Measurements from ENCODE around the gene SLC27A5.

SLC27A5 gene

DNA sequence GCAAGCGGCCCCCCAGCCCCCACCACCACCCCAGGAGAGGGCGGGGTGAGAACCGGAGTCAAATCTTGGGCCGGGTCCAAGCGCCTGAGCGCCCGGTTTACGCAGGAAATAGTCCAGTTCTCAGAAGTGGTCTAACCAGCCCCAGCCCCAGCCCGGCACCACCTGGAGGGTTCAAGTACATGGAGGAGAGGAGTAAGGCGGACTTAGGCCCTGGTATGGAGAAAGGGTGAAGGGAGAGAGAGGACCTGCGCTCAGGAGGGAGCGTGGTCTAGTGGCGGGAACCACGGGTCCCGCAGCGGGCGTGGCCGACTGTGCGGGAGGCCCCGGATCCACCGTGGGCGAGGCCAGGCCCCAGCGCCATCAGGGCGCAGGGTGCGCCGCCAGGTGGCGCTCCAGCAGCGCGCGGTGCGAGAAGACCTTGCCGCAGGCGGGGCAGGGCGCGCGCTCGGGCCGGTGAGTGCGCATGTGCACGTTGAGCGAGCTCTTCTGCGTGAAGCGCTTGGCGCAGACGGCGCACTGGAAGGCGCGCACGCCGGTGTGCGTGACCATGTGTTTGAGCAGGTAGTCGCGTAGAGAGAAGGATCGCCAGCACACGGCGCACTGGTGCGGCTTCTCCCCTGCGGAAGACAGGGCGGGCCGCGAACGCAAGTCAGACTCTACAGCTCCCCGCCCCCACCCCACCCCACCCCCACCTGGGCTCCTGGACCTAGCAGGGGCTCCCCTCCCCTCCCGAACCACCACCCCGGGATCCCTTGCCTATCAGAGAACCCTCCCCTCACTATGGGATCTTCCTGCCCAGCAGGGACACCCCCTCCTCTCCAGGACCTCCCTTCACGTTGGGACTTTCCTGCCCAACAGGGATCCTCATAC is 2.1 kb upstream of the SLC27A5 start:
- no peak overlapping the region for H3K27ac ChIP-seq (ENCODE audit: low read length)
- no peak overlapping the region for H3K9ac ChIP-seq (ENCODE audit: low read length)
- H3K4me2 ChIP-seq (ENCODE audit: low read depth, low read length) = no peak overlapping the region
- no peak for DNase-seq
- no peaks in the 10 kb centered on the region for H3K27me3 ChIP-seq (replicated peaks; ENCODE audit: insufficient read depth, low read length)
- H3K79me2 ChIP-seq (ENCODE audit: low read length) = peaks cover 10% of the 10 kb centered on the region
- no peak overlapping the region for H2AFZ ChIP-seq (ENCODE audit: low read length)
- no peaks in the 10 kb centered on the region for H3K9me3 ChIP-seq (replicated peaks; ENCODE audit: insufficient read depth, low read length)
- H3K36me3 ChIP-seq (replicated peaks; ENCODE audit: insufficient read depth, low read length) = no peaks in the 10 kb centered on the region
- H3K9me2 ChIP-seq (replicated peaks; ENCODE audit: insufficient read depth, low read length) = no peaks in the 10 kb centered on the region
- no peaks in the 10 kb centered on the region for H4K20me1 ChIP-seq (ENCODE audit: insufficient read depth, low read length)
- TF ChIP-seq EZH2phosphoT487 (IDR thresholded peaks at IDR 0.05; ENCODE audit: low read length) (no peak), EZH2 (optimal IDR thresholded peaks at IDR 0.05; ENCODE audit: low read depth, low read length) (no peak), CTCF (IDR thresholded peaks at IDR 0.05; ENCODE audit: low read length) (no peak)
- H3K4me1 ChIP-seq (ENCODE audit: low read length) = peaks cover 5% of the 10 kb centered on the region; the same call in 1 of the 2 replicates
- peaks cover 3% of the 10 kb centered on the region; the same call in 1 of the 2 replicates for H3F3A ChIP-seq (ENCODE audit: insufficient read depth, low read length)
- no peak overlapping the region; the same call in 1 of the 2 replicates for H3K4me3 ChIP-seq (ENCODE audit: low read length)

GRCh38 chr19:58513213-58513693 is 1.5 kb upstream of the SLC27A5 start:
- Histone ChIP-seq H3K4me2 (ENCODE audit: low read depth, low read length) (no peak overlapping the region), H3K79me2 (ENCODE audit: low read length) (peaks cover 3% of the 10 kb centered on the region), H3K9me2 (replicated peaks; ENCODE audit: insufficient read depth, low read length) (no peaks in the 10 kb centered on the region), H3K27me3 (replicated peaks; ENCODE audit: insufficient read depth, low read length) (no peaks in the 10 kb centered on the region), H4K20me1 (ENCODE audit: insufficient read depth, low read length) (no peaks in the 10 kb centered on the region), H3K9ac (ENCODE audit: low read length) (no peak overlapping the region), H3F3A (ENCODE audit: insufficient read depth, low read length) (no peaks in the 10 kb centered on the region), H3K4me3 (ENCODE audit: low read length) (no peak overlapping the region), H3K36me3 (replicated peaks; ENCODE audit: insufficient read depth, low read length) (no peaks in the 10 kb centered on the region), H2AFZ (ENCODE audit: low read length) (no peak overlapping the region), H3K27ac (ENCODE audit: low read length) (no peak overlapping the region), H3K4me1 (ENCODE audit: low read length) (no peaks in the 10 kb centered on the region), H3K9me3 (replicated peaks; ENCODE audit: insufficient read depth, low read length) (no peaks in the 10 kb centered on the region)
- TF ChIP-seq EZH2phosphoT487 (IDR thresholded peaks at IDR 0.05; ENCODE audit: low read length) (no peak), CTCF (IDR thresholded peaks at IDR 0.05; ENCODE audit: low read length) (no peak), EZH2 (optimal IDR thresholded peaks at IDR 0.05; ENCODE audit: low read depth, low read length) (no peak)
- no peak for DNase-seq

- Histone ChIP-seq H3K9me2 (replicated peaks; ENCODE audit: insufficient read depth, low read length) (no peaks in the 10 kb centered on the region), H3K9ac (ENCODE audit: low read length) (no peak overlapping the region), H3K9me3 (replicated peaks; ENCODE audit: insufficient read depth, low read length) (no peaks in the 10 kb centered on the region), H3F3A (ENCODE audit: insufficient read depth, low read length) (no peaks in the 10 kb centered on the region), H3K36me3 (replicated peaks; ENCODE audit: insufficient read depth, low read length) (no peaks in the 10 kb centered on the region), H3K4me1 (ENCODE audit: low read length) (no peaks in the 10 kb centered on the region), H3K4me3 (ENCODE audit: low read length) (no peak overlapping the region), H3K27me3 (replicated peaks; ENCODE audit: insufficient read depth, low read length) (no peaks in the 10 kb centered on the region), H3K4me2 (ENCODE audit: low read depth, low read length) (no peak overlapping the region), H4K20me1 (ENCODE audit: insufficient read depth, low read length) (no peaks in the 10 kb centered on the region), H3K27ac (ENCODE audit: low read length) (no peak overlapping the region), H3K79me2 (ENCODE audit: low read length) (no peaks in the 10 kb centered on the region), H2AFZ (ENCODE audit: low read length) (no peak overlapping the region)
- DNase-seq = no peak
- no peak for TF ChIP-seq CTCF (IDR thresholded peaks at IDR 0.05; ENCODE audit: low read length)
- no peak for TF ChIP-seq EZH2phosphoT487 (IDR thresholded peaks at IDR 0.05; ENCODE audit: low read length)
- no peak for TF ChIP-seq EZH2 (optimal IDR thresholded peaks at IDR 0.05; ENCODE audit: low read depth, low read length)
These were observed 1.5 kb downstream of the SLC27A5 start for GRCh38 chr19:58510084-58510862.

All from MM.1S (cell line).